RPMI8226 (cell line): ENCODE data around the gene MEIOC.
"Not testable (repeated sequence)": the region's sequence is repeated elsewhere in the genome, so short reads cannot be mapped to it uniquely, and the experiment has no call there.

ENCODE experiments used
- DNase-seq: peaks from one replicate; pipeline ENCODE4 v3.0.0-alpha.2; 2015

The MEIOC gene

DNA sequence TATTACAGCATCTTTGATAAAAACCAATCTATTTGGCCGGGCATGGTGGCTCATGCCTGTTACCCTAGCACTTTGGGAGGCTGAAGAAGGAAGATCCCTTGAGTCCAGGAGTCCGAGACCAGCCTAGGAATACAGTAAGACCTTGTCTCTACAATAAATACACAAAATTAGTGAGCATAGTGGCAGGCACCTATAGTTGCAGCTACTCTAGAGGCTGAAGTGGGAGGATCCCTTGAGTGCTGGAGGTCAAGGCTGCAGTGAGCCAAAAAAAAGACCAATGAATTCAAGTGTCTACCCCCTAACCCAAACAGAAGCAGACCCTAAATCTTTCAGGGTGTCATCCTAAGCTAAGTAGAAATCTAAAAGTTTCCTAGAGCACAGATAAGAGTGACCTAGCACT lies 7.3 kb upstream of the MEIOC start:
- DNase-seq = no peak

DNA sequence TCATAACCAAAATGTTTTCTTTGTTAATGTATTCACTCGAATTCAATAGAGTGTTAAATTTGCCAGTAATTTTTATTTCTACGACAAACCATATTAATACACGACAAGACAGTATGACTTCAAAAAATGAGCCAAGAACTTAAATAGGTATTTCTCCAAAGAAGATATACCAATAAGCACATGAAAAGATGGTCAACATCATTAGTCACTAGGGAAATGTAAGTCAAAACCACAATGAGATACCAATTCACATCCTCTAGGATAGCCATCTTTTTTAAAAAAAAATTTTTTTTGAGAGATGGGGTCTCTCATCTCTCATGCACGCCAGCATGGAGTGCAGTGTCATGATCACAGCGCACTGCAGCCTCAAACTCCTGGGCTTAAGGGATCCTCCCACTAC lies 5.0 kb upstream of the MEIOC start:
- DNase-seq = no peak

DNA sequence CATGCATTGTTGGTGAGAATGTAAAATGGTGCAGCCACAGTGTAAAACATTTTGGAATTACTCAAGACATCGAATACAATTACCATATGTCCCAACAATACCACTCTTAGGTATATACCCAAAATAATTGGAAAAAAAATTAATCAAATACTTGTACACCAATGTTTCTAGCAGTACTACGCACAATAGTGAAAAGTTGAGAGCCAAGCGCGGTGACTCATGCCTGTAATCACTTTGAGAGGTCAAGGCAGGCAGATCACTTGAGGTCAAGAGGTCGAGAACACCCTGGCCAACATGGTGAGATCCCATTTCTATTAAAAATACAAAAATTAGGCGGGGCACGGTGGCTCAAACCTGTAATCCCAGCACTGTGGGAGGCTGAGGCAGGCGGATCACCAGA lies 3.5 kb upstream of the MEIOC start:
- DNase-seq = no peak

DNA sequence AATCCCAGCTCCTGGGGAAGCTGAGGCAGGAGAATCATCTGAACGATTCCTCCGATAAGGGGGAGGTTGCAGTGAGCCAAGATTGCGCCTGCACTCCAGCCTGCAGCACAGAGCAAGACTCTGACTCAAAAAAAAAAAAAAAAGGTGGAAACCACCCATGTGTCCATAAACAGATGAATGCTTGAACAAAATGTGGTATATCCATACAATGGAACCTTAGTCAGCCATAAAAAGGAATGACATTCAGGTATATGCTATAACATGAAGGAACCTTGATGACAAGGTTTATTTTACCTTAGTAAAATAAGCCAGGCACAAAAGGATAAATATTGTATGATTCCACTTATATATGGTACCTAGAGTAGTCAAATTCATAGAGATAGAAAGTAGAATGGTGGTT lies 2.9 kb upstream of the MEIOC start:
- no peak for DNase-seq

DNA sequence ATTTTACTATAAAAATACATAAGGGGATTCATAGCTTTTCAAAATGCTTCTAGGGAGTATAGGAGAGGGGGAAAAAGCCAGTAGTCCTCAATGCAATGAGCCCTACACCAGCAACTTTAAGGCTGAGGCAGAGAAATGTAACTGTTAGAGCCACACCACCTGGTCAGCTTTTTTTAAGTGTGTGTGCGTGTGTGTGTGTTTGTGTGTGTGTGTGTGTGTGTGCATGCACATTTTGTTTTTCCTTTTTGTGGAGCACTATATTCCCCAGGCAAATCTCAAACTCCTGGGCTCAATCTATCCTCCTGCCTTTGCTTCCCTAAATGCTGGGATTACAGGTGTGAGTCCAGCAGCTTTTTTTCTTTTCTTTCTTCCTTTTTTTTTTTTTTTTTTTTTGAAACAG lies 2.3 kb upstream of the MEIOC start:
- no peak for DNase-seq

DNA sequence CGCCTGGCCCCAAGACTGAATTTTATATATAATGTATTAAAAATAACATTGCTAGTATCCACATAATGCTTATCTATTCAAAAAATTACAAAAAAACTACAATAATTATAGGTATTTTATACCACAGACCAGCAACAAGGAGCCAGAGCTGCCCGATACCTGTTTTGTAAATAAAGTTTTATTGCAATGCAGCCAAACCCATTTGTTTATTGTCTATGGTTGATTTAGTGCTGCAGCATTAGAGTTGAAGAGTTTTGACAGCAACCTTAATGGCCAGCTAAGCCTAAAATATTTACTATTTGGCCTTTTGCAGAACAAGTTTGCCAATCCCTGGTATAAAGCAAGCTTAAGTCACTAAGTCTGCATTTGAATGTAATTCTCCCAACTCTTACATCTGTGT lies 5.6 kb downstream of the MEIOC start:
- no peak for DNase-seq

DNA sequence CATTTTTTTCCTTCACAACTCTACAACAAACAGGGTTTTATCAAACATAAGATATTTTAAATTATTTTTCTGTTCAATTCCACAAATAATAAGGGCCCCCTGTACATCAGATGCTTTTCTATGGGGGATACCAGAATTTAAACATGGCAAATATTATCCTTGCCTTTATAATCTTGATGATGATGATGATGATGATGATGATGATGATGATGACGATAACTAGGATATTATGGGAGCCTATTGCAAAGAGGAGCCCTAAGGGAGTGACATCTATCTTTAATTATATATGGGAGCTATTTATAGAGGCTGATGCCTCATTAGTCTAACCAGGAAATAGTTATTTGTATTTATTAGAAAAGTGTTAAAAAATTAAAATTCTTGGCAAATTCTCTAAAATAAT lies 6.8 kb downstream of the MEIOC start:
- DNase-seq = no peak

DNA sequence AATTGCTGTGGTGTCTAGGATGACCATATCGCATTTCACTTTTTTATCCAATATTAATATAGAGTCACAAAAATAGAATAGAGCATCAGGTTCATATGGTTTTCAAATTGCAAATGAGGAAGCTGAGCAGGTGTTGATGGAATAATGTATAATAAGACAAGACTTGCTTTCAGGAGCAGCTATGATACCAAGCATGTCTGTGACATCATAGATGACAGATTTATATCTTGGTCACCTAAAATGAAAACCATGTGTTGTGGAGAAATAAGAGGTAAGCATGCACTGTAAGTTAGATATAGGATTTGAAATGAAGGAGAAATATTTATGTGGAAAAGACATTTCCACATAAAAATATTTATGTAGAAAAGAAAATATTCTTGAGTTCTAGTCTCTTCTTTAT lies 8.6 kb downstream of the MEIOC start:
- DNase-seq = no peak

DNA sequence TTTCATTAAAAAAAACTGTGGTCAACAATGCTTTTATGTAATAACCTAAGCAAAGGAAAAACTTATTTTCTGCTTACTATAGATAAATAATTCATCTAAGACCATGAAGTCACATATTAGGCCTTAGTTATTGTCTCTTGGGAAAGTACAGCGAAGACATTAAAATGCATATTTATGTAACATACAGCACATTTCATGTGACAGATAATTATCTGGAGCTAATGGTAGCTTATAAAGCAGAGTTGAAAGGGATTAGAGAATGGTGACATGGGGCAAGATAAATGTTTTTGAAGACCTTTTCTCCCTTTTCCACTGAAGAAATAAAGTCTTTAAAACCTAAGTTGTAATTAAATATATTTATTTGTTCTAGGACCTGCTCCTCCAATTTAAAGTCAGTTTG lies 9.7 kb downstream of the MEIOC start:
- no peak for DNase-seq

DNA sequence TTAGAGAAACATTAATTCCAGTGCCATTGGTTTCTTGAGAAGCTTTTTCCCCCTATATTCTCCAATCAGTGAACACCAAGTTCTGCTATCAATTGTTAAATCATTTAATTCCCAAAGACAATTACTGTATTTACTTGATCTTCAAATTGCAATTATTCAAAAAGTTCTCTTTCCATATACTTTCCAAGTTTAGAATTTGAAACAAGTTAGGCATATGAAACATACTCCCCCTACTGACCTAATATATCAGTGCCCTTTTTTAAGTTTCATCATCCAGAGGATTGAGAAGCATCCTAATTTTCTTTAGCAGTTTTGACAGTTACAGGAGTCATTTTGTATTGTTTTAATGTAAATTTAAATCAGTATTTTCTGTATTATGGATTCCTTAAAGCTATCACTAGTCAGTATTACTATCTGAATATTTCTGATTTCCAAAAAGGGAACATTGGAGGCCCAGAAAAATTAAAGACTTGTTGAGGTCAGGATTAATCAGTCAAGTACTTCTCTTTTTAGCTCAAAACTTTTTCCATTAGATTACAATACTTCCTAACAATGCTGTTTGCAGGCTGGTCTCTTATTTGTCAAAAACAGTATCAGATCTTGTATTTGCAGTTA lies 16.3 kb downstream of the MEIOC start:
- no peak for DNase-seq

DNA sequence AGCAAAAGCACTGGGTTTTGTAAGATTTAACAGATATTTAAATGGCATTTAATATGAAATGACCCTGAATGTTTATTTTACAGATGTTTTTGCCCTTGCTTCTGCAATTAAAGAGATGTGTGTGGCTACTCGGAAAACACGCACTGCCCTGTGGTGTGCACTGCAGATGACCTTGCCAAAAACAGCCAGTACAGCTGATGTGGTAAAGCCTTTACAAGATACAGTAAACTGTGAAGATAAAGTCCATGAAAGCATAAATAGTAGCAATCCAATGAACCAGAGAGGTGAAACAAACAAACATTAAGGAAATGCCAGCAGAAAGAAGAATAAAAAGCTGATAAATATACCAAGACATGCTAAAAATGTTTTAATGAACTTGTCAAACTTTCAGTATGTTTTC lies 17.6 kb downstream of the MEIOC start:
- DNase-seq = no peak

DNA sequence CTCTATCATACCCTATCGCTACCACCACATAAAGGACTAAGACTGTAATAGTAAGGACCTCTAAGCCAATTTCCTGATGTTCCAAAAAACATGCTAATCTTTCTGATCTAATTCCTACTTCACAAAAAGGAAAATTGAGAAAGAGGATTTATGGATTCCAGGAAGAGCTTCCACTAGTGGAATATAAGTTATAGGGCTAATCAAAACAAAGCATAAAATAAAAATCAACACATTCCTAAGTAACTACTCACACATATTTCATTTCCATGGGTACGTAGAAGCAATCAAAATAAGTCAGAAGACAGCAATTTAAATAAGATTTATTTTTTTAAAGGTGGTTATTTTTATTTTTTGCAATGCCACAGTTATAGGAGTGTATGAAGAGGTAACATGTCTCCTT lies 20.9 kb downstream of the MEIOC start:
- DNase-seq = no peak

DNA sequence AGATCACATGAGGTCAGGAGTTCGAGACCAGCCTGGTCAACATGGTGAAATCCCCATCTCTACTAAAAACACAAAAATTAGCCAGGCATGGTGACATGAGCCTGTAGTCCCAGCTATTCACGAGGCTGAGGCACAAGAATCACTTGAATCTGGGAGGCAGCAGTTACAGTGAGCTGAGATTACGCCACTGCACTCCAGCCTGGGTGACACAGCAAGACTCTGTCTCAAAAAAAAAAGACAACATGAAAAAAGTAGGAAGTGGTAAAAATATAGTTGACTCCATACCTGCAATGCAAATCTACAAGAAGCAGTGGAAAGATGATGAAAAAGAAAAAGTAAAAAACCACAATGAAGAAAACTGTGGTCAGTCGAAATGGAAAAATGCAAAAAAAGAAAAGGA lies 27.0 kb downstream of the MEIOC start:
- not testable (repeated sequence) for DNase-seq

DNA sequence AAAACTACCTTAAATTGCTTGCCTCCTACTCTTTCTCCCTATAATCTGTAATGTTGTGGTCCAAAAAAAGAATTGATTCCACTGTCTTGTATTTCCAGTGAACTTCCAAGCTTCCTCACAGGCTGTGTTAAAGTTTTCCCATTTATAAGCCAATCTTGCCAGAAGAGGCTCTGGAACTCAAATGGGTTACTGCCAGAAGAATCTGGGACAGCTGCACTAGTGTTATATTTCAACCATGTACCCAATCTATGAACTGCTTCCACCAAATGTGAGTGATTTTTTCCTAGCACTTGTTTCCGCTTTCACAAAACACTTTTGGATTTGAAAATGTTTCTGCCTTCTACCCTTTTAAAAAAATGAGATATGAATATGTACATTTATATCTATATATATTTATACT lies 31.5 kb downstream of the MEIOC start:
- DNase-seq = no peak

DNA sequence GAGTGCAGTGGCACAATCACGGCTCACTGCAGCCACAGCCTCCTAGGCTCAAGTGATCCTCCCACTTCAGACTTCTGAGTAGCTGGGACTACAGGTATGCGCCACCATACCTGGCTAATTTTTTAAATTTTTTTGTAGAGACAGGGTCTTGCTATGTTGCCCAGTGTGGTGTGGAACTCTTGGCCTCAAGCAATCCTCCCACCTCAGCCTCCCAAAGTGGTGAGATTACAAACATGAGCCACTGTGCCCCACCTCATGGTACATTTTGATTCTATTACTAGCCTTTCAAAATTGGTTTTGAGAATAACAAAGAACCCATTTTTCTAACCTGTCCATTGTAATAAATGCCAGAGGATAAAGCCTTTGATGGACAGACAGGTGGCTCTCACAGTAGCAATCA lies 31.9 kb downstream of the MEIOC start:
- no peak for DNase-seq

DNA sequence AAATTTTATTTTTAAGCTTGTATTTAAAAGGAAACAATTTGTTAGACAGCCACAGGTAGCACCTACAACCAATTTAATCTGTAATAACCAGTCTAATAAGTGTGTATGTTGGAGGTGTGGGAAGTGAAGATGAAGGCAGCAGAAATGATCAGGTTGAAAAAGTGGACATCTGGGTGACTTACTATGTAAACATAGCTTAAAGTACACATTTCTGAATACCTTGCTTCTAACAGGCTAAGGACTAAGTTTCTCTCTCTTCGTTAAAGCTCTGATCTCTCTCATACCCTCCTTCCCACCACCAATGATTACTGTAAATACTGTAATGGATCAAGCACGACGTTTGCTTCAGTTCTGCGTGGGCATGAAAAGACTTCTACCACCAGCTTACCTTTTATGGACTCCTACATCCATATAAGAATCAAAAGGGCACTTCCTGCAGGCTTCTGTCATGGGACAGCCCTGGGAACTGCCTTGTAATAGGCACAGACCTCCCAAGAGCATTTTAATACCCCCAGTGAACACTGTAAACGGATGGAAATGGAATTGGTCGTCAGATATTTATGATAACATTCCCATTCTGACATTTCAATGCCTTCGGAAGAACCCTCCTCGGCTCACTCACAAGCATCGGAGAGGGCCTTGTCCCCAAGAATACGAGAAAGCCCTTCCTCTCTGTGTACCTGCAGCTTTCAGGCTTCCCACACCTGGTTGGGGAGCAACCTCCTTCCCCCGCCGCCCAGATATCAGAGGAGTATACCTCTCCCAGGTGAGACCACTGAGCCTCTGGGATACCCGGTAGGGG lies 32.6 kb downstream of the MEIOC start:
- DNase-seq = peak; percentile 8

DNA sequence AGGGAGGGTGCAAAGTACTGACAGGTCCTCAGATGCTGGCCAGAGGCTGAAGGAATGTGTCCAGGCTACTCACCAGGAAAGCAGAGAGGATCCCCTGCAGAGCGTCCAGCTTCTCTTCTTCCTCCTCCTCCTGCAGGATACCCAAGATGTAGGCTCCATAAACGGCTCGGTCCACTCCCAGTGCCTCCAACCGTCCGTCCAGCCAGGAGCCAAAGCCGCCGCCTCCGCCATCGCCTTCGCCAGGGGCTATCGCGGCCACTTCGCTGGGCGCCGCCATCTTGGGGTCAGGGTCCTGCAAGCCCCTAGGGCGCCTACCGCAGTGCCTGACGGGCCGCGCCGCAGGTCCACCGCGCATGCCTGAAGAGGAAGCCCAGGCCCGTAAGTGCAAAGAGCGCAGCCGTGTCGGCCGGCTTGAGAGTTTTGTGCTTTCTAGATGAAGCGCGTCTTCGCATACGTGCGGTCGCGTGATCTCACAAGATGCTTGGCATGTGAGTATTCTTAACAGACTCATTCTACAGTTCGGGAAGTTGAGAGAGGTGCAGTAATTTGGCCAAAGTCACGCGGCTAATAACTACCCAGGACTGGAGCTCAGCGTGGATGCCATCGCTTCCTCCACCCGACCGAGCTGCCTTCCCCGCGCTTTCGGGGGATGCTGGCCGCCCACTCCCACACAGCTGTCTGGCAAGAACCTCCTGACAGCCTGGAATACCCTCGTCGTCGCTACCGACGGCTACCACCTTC lies 33.4 kb downstream of the MEIOC start, which contains the start of gene CCDC43:
CCDC43 (minus strand) TSS at position 300 of the 741 bp plus-strand sequence; CDS start at position 277, 23 bp downstream.
- DNase-seq = peak; percentile 95

DNA sequence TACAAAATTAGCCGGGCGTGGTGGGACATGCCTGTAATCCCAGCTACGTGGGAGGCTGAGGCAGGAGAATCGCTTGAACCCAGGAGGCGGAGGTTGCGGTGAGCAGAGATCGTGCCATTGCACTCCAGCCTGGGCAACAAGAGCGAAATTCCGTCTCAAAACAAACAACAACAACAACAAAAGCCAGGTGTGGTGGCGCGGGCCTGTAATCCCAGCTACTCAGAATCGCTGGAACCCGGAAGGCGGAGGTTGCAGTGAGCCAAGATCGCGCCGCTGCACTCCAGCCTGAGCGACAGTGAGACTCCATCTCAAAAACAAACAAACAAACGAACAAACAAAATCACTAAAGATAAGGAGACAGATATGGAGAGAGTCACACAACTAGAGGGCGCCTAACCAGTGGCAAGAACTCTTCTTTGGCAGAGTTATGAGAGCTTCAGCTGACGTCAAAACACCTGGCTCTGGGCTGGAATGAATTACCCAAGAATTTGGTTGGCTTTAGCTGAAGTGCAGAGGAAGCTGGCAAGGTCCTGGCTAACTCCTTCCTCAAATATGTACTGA lies 34.6 kb downstream of the MEIOC start:
- peak; percentile 73 for DNase-seq

DNA sequence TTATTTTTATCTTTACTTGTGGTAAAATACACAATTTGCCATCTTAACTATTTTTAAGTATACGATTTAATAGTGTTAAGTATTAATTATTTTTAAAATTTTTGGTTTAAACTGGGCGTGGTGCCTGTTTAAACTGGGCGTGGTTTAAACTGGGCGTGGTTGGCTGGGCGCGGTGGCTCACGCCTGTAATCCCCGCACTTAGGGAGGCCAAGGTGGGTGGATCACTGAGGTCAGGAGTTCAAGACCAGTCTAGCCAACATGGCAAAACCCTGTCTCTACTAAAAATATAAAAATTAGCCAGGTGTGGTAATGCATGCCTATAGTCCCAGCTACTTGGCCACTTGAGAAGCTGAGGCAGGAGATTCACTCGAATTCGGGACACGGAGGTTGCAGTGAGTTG lies 37.3 kb downstream of the MEIOC start:
- DNase-seq = no peak

DNA sequence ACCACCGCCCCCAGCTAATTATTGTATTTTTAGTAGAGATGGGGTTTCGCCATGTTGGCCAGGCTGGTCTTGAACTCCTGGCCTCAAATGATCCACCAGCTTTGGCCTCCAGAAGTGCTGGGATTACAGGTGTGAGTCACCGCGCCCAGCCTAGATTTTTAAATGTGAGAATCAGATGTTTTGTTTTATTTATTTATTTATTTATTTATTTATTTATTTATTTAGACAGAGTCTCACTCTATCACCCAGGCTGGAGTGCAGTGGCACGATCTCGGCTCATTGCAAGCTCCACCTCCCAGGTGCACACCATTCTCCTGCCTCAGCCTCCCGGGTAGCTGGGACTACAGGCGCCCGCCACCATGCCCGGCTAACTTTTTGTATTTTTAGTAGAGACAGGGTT lies 44.0 kb downstream of the MEIOC start:
- not testable (repeated sequence) for DNase-seq

DNA sequence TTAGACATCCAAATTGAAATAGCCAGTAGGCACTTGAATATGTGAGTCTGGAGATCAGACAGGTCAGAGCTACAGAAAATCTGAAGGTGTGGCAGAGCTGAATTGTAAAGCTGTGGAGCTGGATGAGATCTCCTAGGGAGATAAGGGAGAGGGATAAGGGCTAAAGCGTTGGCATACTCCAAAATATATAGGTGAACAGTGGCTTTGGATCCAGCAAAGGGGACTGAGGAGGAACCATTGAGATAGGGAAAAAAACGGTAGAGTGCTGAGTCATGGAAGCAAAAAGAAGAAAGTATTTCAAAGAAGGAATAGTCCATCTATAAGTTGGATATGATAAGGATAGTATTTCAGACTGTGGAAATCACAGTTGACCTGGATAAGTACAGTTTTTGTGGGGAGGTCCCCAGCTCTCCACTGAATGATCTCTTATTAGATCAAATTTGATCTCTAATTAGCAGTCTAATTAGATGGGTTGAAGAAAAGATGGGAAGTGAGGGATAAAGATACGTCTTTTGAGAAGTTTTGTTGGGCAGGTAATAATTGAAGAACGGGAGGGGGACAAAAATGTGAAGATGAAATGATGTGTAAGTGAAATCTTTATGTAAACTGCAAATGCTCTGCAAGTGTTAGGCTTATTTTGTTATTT lies 51.6 kb downstream of the MEIOC start:
- DNase-seq = no peak

DNA sequence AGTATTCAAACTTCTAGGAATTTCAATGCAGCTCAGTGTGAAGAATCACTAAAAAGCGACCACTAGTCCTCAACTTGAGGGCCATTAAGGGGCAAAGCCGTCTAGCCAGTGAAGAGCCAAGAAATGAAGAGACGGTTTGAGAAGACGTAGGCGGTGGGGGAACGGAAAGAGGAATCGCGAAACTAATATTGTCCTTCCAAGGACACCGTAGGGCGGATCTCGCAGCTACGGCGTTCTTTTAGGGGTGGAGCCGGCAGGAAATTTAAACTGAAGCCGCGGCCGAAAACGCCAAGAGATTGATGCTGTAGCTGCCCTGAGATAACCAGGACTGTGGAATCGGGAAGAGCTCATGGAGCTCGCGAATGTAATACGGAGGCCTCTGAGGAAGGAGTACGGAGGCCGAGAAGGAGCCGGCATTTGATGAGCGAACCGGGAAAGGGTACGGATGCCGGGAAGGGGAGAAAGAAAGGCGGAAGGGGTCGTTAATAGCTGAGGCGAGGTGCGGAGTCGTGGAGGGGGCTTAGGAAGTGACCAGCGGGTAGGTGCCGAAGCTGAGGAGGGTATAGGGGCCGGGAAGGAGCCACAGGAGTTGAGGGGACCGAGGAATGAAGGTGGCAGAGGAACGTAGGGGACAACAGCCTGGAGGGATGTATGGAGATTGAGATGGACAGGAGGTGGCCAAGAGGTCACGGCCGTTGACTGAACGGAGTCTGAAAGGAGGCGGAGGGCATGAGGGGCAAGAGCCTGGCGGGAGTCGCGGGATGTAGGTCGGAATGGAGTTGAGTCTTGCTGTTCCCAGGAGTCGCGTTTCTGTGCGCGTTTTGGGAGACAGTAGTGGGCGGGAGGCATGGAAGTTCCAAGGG lies 52.4 kb downstream of the MEIOC start, which contains the start of gene DBF4B:
DBF4B (plus strand) TSS at position 265 of the 863 bp plus-strand sequence; CDS start at position 421, 156 bp downstream.
- DNase-seq = peak; percentile 92
